Prostate gland (tissue), 2 donors: ENCODE data around the gene RS1. TPM values are rescaled to one million over a fixed set of nuclear protein-coding genes. Genes with fewer than 3 reads are reported as not detected.

Experiments
- DNase-seq: peaks from one replicate; pipeline ENCODE4 v3.0.0-alpha.2; 2019; ENCODE audit warnings: low spot score
- H3K27ac ChIP-seq, 2 donors: fragments of 200-600 bp; sonication (generic); 2 replicates each; pipeline ENCODE4 v1.5.1; 2017 to 2019
- H3K27me3 ChIP-seq: fragments of 200-600 bp; sonication (generic); replicated peaks from 2 replicates; pipeline ENCODE4 v1.5.1; 2019; ENCODE audit not compliant: insufficient read depth
- H3K36me3 ChIP-seq, 2 donors: fragments of 200-600 bp; sonication (generic); 1 replicate in 1 of 2; 2 replicates in 1 of 2; pipeline versions ENCODE4 v1.5.1 to v1.8.1; 2017 to 2019
- H3K4me1 ChIP-seq: fragments of 200-600 bp; sonication (generic); replicated peaks from 2 replicates; pipeline ENCODE4 v1.5.1; 2019
- H3K4me3 ChIP-seq, 2 donors: fragments of 200-600 bp; sonication (generic); 2 replicates each; pipeline ENCODE4 v1.5.1; 2017 to 2019
- H3K9me3 ChIP-seq: fragments of 200-600 bp; sonication (generic); 2 replicates; pipeline ENCODE4 v1.5.1; 2017
- CTCF ChIP-seq, 4 experiments: fragments of 200-600 bp in 2 of 4; fragments of 450-650 bp in 2 of 4; sonication (generic) in 2 of 4; IDR thresholded peaks; 1 replicate in 3 of 4; 2 replicates in 1 of 4; pipeline ENCODE4 v1.5.1; 2016 to 2019; ENCODE audit warnings: antibody characterized with exemption in 4 of 4, mild to moderate bottlenecking in 2 of 4, moderate library complexity in 2 of 4
- POLR2A ChIP-seq: fragments of 450-650 bp; IDR thresholded peaks from one replicate; pipeline ENCODE4 v1.6.1; 2016; ENCODE audit warnings: antibody characterized with exemption, mild to moderate bottlenecking
- POLR2AphosphoS5 ChIP-seq: sonication (generic); formaldehyde crosslinking; IDR thresholded peaks from one replicate; pipeline ENCODE4 v1.6.1; 2017; ENCODE audit warnings: antibody characterized with exemption
- WGBS: methylation state at CpG from one replicate; pipeline ENCODE4 v1.1.5; 2018; 5-methylcytosine and 5-hydroxymethylcytosine counted together
- intact Hi-C: fragments of 100-400 bp; cut with DNase I; formaldehyde crosslinking; loops from one replicate; pipeline ENCODE4 v1.14.2; 2022
- total RNA-seq, 2 donors: library from RNA; depleted of rRNA; stranded (reverse); fragments of >200 nt; gene quantifications; one replicate each; pipeline ENCODE4 v1.1.0, GENCODE V29; 2016

Gene RS1
- total RNA-seq, 2 donors from 2014 or later, result not detected

GRCh38 chrX:18616688-18617406 lies 55.1 kb downstream of the RS1 start:
- WGBS, result 89% methylated on average over 8 of the region's 8 CpGs
- Histone ChIP-seq H3K27ac (no peak overlapping the region), H3K36me3 (no peaks in the 10 kb centered on the region), H3K4me3 (no peak overlapping the region), H3K9me3 (no peaks in the 10 kb centered on the region), H3K27me3 (no peaks in the 10 kb centered on the region), H3K4me1 (no peaks in the 10 kb centered on the region)
- DNase-seq, result no peak
- intact Hi-C loops, result no loop called here
- TF ChIP-seq POLR2AphosphoS5, result no peak
- no peak for TF ChIP-seq POLR2A
- no peak for TF ChIP-seq CTCF (IDR thresholded peaks at IDR 0.05)

GRCh38 chrX:18613930-18614639 lies 57.8 kb downstream of the RS1 start:
- Histone ChIP-seq H3K4me3 (no peak overlapping the region), H3K4me1 (no peaks in the 10 kb centered on the region), H3K9me3 (no peaks in the 10 kb centered on the region), H3K36me3 (no peaks in the 10 kb centered on the region), H3K27ac (no peak overlapping the region), H3K27me3 (no peaks in the 10 kb centered on the region)
- TF ChIP-seq POLR2A (no peak), POLR2AphosphoS5 (no peak), CTCF (IDR thresholded peaks at IDR 0.05) (no peak)
- DNase-seq, result no peak
- intact Hi-C loops, result no loop called here
- WGBS, result 96% methylated on average over 3 of the region's 3 CpGs

- no peaks in the 10 kb centered on the region for H3K9me3 ChIP-seq
- H3K27me3 ChIP-seq, result no peaks in the 10 kb centered on the region
- no peaks in the 10 kb centered on the region for H3K4me1 ChIP-seq
- WGBS, result 66% methylated on average over 4 of the region's 4 CpGs
- DNase-seq, result no peak
- H3K27ac ChIP-seq, result no peak overlapping the region
- H3K36me3 ChIP-seq, result no peaks in the 10 kb centered on the region
- H3K4me3 ChIP-seq, result no peak overlapping the region
- no peak for TF ChIP-seq POLR2A
- no peak for TF ChIP-seq POLR2AphosphoS5
- TF ChIP-seq CTCF (IDR thresholded peaks at IDR 0.05), result no peak
- intact Hi-C loops, result no loop called here
Observed at GRCh38 chrX:18607966-18608365, 63.9 kb downstream of the RS1 start.

- intact Hi-C loops, result no loop called here
- WGBS, result 44% methylated on average over 2 of the region's 2 CpGs
- no peak overlapping the region for H3K27ac ChIP-seq
Observed at GRCh38 chrX:18598413-18598812, 73.5 kb downstream of the RS1 start.

More at GRCh38 chrX:18598413-18598812, 73.5 kb downstream of the RS1 start:
- no peak for DNase-seq
- H3K27me3 ChIP-seq, result no peaks in the 10 kb centered on the region
- no peaks in the 10 kb centered on the region for H3K36me3 ChIP-seq
- H3K4me1 ChIP-seq, result no peaks in the 10 kb centered on the region
- no peak overlapping the region for H3K4me3 ChIP-seq
- TF ChIP-seq POLR2A (no peak), CTCF (IDR thresholded peaks at IDR 0.05) (no peak)
- H3K9me3 ChIP-seq, result no peaks in the 10 kb centered on the region
